Measurements from ENCODE around the gene FBN2.

DNA sequence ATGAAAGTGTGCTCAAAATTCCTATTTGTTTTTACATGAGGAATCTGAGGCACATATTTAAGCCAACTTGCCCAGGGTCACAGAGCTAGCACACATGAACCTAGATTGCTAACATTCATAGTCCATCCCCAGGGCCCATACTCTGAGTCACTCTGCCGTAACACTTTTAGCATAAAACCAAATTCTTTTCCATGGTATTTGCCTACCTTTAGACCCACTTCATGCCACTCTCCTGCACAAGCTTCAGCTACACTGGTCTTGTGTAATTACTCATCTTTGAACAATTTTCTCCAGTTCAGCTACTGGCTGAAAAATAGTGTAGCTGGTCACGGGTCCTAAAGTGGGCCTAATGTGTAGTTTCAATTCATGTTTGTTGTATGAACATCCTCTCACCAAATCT is 253.8 kb downstream of the FBN2 start:
- TF ChIP-seq TAF1 (IDR thresholded peaks at IDR 0.05; ENCODE audit: borderline replicate concordance, low read depth, low read length) = no peak
- TF ChIP-seq POLR2A (IDR thresholded peaks at IDR 0.05; ENCODE audit: low read depth, low read length) = no peak
- TF ChIP-seq POLR2AphosphoS5 (IDR thresholded peaks at IDR 0.05; ENCODE audit: low read depth, low read length) = no peak
